HepG2 (cell line): ENCODE measurements around the gene FCER1G. TPM values are rescaled to one million over a fixed set of nuclear protein-coding genes. Genes with fewer than 3 reads are reported as not detected.

Experiments
- CAMTA2 ChIP-seq: sonication (generic); formaldehyde crosslinking; IDR thresholded peaks from 2 replicates; pipeline ENCODE4 v1.4.0; 2020; ENCODE audit warnings: mild to moderate bottlenecking, missing genetic modification reagents, borderline replicate concordance
- FLYWCH1 ChIP-seq: sonication (generic); formaldehyde crosslinking; IDR thresholded peaks from 2 replicates; pipeline ENCODE4 v1.8.1; 2023; ENCODE audit warnings: mild to moderate bottlenecking, missing genetic modification reagents
- ISX ChIP-seq: sonication (generic); formaldehyde crosslinking; conservative IDR thresholded peaks from 2 replicates; pipeline ENCODE4 v1.5.0; 2020; ENCODE audit warnings: missing genetic modification reagents
- NONO ChIP-seq, 2 experiments: fragments of 450-650 bp in 1 of 2; sonication (generic) in 1 of 2; formaldehyde crosslinking in 1 of 2; IDR thresholded peaks in 1 of 2; conservative IDR thresholded peaks in 1 of 2; 2 replicates each; pipeline versions ENCODE4 v1.6.1 to v1.8.0; 2017 to 2022; ENCODE audit warnings: mild to moderate bottlenecking in 1 of 2, missing genetic modification reagents in 1 of 2, moderate library complexity in 1 of 2
- NR2F2 ChIP-seq: IDR thresholded peaks from 2 replicates; pipeline ENCODE4 v1.6.1; 2012; ENCODE audit warnings: low read depth, inconsistent platforms, borderline replicate concordance
- PHF8 ChIP-seq: sonication (generic); formaldehyde crosslinking; IDR thresholded peaks from 2 replicates; pipeline ENCODE4 v1.5.0; 2020; ENCODE audit warnings: missing genetic modification reagents
- POGZ ChIP-seq: sonication (generic); formaldehyde crosslinking; IDR thresholded peaks from 2 replicates; pipeline ENCODE4 v1.4.0; 2020; ENCODE audit warnings: mild to moderate bottlenecking, missing genetic modification reagents
- SIX4 ChIP-seq: sonication (generic); formaldehyde crosslinking; IDR thresholded peaks from 2 replicates; pipeline ENCODE4 v1.4.0; 2020; ENCODE audit warnings: missing genetic modification reagents
- SKI ChIP-seq: fragments of 450-650 bp; IDR thresholded peaks from one replicate; pipeline ENCODE4 v1.6.1; 2018; ENCODE audit warnings: mild to moderate bottlenecking; ENCODE audit not compliant: partially characterized antibody
- SNRNP70 ChIP-seq: fragments of 200-400 bp; formaldehyde crosslinking; IDR thresholded peaks from 2 replicates; pipeline ENCODE4 v1.6.1; 2017; ENCODE audit warnings: mild to moderate bottlenecking, low read depth, low read length, moderate library complexity
- SOX6 ChIP-seq, 2 experiments: fragments of 450-650 bp in 1 of 2; sonication (generic) in 1 of 2; formaldehyde crosslinking in 1 of 2; IDR thresholded peaks; 2 replicates each; pipeline versions ENCODE4 v1.4.0 to v1.6.1; 2017 to 2020; ENCODE audit warnings: antibody characterized with exemption in 1 of 2, mild to moderate bottlenecking in 1 of 2, missing genetic modification reagents in 1 of 2
- ZFP36L2 ChIP-seq: sonication (generic); formaldehyde crosslinking; IDR thresholded peaks from 2 replicates; pipeline ENCODE4 v1.4.0; 2020; ENCODE audit warnings: missing genetic modification reagents
- ZMYM2 ChIP-seq: sonication (generic); formaldehyde crosslinking; IDR thresholded peaks from 2 replicates; pipeline ENCODE4 v1.8.0; 2022; ENCODE audit warnings: mild to moderate bottlenecking, missing genetic modification reagents
- ZNF292 ChIP-seq: sonication (generic); formaldehyde crosslinking; IDR thresholded peaks from 2 replicates; pipeline ENCODE4 v1.8.1; 2022; ENCODE audit warnings: mild to moderate bottlenecking, low read depth, missing genetic modification reagents, borderline replicate concordance
- ZNF331 ChIP-seq: sonication (generic); formaldehyde crosslinking; IDR thresholded peaks from 2 replicates; pipeline ENCODE4 v1.4.0; 2020; ENCODE audit warnings: missing genetic modification reagents
- ZNF557 ChIP-seq: sonication (generic); formaldehyde crosslinking; IDR thresholded peaks from 2 replicates; pipeline ENCODE4 v1.4.0; 2020; ENCODE audit warnings: missing genetic modification reagents
- ZNF562 ChIP-seq: sonication (generic); formaldehyde crosslinking; IDR thresholded peaks from 2 replicates; pipeline ENCODE4 v1.8.0; 2022; ENCODE audit warnings: missing genetic modification reagents, borderline replicate concordance
- ZNF841 ChIP-seq: sonication (generic); formaldehyde crosslinking; IDR thresholded peaks from 2 replicates; pipeline ENCODE4 v1.8.1; 2023; ENCODE audit warnings: missing genetic modification reagents, borderline replicate concordance
- ZNF878 ChIP-seq: sonication (generic); formaldehyde crosslinking; IDR thresholded peaks from 2 replicates; pipeline ENCODE4 v1.8.1; 2023; ENCODE audit warnings: mild to moderate bottlenecking, missing genetic modification reagents, moderate library complexity
- polyA plus RNA-seq, 8 experiments: library from polyadenylated mRNA; depleted of rRNA in 3 of 8; stranded (reverse) in 7 of 8; unstranded in 1 of 8; fragments of >200 nt; fragmentation: Illumina TruSeq in 4 of 8; extraction: Trizol in 4 of 8; gene quantifications; 2 replicates each; pipeline versions ENCODE4 v1.2.1 to v1.2.3, GENCODE V29; 2011 to 2016; ENCODE audit warnings: low read depth in 4 of 8, missing spikeins in 1 of 8, mixed read lengths in 1 of 8; ENCODE audit not compliant: insufficient read depth in 1 of 8
- total RNA-seq, 5 experiments: library from RNA; depleted of rRNA; stranded (reverse); fragments of >200 nt; fragmentation: Illumina TruSeq; extraction: Trizol; gene quantifications; 2 replicates each; pipeline ENCODE4 v1.2.3, GENCODE V29; 2016; ENCODE audit warnings: low read depth in 1 of 5
- TF ChIP-seq, protein P1 (sequence below): sonication (generic); formaldehyde crosslinking; IDR thresholded peaks from 2 replicates; pipeline ENCODE4 v1.5.0; 2020; ENCODE audit warnings: mild to moderate bottlenecking, missing genetic modification reagents, borderline replicate concordance
- TF ChIP-seq, protein P2 (sequence below): sonication (generic); formaldehyde crosslinking; IDR thresholded peaks from 2 replicates; pipeline ENCODE4 v1.8.1; 2023; ENCODE audit warnings: mild to moderate bottlenecking, missing genetic modification reagents, borderline replicate concordance
- TF ChIP-seq, protein P3 (sequence below): sonication (generic); IDR thresholded peaks from 2 replicates; pipeline ENCODE4 v1.6.1; 2016; ENCODE audit warnings: low read depth, borderline replicate concordance
- TF ChIP-seq, protein P4 (sequence below): sonication (generic); formaldehyde crosslinking; IDR thresholded peaks from 2 replicates; pipeline ENCODE4 v1.4.0; 2020; ENCODE audit warnings: missing genetic modification reagents

Gene FCER1G
- total and polyA plus RNA-seq, 2 of the 13 experiments (the other 11 are each of a cell fraction or from before 2014, with no cell fraction given): 1.3 to 6.4 TPM

DNA sequence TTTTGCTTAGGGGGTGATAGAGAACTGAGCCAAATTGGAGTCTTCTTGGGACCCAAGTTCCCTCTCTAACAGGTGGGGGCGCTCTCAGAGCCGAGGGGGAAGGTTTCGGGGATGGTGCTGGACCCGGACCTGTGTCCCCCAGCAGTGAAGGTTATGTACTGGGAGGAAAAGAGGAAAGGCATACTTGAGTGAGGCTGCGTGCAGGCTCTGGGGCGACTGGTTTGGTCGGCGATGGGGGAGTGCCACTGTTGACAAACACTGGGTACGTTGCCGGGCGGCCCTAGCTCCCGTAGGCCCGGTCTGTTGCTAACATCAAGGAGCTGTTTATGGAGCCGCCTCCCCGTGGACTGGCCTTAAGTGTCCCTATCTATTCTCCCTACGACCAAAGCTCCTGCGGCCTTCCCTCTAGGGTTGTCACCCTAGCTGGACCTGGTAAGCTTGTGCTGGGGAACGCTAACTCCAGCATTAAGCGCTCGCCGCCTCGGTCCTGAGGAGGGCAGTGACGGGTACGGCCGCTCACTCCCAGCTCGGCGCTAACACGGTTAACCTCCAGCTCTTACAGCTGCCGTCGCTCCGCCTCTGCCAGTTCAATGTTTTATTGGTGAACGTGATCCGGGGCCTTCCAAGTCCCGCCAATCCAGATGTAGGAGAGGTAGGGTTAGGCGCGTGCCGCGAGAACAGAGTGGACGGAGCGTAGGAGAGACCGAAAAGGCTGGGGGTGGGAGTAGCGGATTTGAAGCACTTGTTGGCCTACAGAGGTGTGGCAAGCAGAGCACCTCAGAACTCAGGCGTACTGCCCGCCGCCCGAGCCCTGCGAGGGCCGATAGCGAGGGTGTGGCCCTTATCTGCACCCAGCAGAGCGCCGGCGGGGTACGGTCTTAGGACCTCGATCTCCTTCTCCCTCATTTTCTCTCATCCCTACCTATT is 49.1 kb upstream of the FCER1G start, which contains the start of gene PPOX (continued):
- TF ChIP-seq ZNF557 (CRISPR knock-in tag) (no peak), ZNF292 (no peak), SOX6 (IDR thresholded peaks at IDR 0.05) (no peak), SOX6 (CRISPR knock-in tag; IDR thresholded peaks at IDR 0.05) (peak; percentile 60), ZMYM2 (CRISPR knock-in tag) (no peak), CAMTA2 (CRISPR knock-in tag) (peak; percentile 65; the same call in 1 of the 2 replicates), SIX4 (no peak), POGZ (CRISPR knock-in tag) (peak; percentile 83), ISX (CRISPR knock-in tag) (no peak; the same call in 1 of the 2 replicates), PHF8 (CRISPR knock-in tag) (peak; percentile 77), ZNF562 (CRISPR knock-in tag) (no peak), ZNF878 (CRISPR knock-in tag) (no peak), ZNF841 (CRISPR knock-in tag) (no peak), NR2F2 (0 out of 2 replicates have a peak, but pooled peaks have one; percentile 6), ZFP36L2 (CRISPR knock-in tag) (no peak), SNRNP70 (no peak), FLYWCH1 (CRISPR knock-in tag) (no peak), ZNF331 (CRISPR knock-in tag) (no peak), NONO (IDR thresholded peaks at IDR 0.05) (no peak), NONO (CRISPR knock-in tag; conservative IDR thresholded peaks at IDR 0.05) (peak; percentile 74), SKI (no peak)
- TF ChIP-seq, protein P1, sequence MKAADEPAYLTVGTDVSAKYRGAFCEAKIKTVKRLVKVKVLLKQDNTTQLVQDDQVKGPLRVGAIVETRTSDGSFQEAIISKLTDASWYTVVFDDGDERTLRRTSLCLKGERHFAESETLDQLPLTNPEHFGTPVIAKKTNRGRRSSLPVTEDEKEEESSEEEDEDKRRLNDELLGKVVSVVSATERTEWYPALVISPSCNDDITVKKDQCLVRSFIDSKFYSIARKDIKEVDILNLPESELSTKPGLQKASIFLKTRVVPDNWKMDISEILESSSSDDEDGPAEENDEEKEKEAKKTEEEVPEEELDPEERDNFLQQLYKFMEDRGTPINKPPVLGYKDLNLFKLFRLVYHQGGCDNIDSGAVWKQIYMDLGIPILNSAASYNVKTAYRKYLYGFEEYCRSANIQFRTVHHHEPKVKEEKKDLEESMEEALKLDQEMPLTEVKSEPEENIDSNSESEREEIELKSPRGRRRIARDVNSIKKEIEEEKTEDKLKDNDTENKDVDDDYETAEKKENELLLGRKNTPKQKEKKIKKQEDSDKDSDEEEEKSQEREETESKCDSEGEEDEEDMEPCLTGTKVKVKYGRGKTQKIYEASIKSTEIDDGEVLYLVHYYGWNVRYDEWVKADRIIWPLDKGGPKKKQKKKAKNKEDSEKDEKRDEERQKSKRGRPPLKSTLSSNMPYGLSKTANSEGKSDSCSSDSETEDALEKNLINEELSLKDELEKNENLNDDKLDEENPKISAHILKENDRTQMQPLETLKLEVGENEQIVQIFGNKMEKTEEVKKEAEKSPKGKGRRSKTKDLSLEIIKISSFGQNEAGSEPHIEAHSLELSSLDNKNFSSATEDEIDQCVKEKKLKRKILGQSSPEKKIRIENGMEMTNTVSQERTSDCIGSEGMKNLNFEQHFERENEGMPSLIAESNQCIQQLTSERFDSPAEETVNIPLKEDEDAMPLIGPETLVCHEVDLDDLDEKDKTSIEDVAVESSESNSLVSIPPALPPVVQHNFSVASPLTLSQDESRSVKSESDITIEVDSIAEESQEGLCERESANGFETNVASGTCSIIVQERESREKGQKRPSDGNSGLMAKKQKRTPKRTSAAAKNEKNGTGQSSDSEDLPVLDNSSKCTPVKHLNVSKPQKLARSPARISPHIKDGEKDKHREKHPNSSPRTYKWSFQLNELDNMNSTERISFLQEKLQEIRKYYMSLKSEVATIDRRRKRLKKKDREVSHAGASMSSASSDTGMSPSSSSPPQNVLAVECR (CRISPR knock-in tag): peak; percentile 92
- TF ChIP-seq, protein P2, sequence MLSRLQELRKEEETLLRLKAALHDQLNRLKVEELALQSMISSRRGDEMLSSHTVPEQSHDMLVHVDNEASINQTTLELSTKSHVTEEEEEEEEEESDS: no peak
- TF ChIP-seq, protein P3, sequence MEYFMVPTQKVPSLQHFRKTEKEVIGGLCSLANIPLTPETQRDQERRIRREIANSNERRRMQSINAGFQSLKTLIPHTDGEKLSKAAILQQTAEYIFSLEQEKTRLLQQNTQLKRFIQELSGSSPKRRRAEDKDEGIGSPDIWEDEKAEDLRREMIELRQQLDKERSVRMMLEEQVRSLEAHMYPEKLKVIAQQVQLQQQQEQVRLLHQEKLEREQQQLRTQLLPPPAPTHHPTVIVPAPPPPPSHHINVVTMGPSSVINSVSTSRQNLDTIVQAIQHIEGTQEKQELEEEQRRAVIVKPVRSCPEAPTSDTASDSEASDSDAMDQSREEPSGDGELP: peak; percentile 80; the same call in 1 of the 2 replicates
- TF ChIP-seq, protein P4, sequence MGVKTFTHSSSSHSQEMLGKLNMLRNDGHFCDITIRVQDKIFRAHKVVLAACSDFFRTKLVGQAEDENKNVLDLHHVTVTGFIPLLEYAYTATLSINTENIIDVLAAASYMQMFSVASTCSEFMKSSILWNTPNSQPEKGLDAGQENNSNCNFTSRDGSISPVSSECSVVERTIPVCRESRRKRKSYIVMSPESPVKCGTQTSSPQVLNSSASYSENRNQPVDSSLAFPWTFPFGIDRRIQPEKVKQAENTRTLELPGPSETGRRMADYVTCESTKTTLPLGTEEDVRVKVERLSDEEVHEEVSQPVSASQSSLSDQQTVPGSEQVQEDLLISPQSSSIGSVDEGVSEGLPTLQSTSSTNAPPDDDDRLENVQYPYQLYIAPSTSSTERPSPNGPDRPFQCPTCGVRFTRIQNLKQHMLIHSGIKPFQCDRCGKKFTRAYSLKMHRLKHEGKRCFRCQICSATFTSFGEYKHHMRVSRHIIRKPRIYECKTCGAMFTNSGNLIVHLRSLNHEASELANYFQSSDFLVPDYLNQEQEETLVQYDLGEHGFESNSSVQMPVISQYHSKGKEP (CRISPR knock-in tag): no peak
